Breast epithelium (tissue), 3 donors: ENCODE measurements around the gene CHN2.

ENCODE experiments used
- CTCF ChIP-seq, 3 donors: fragments of 450-650 bp; IDR thresholded peaks; one replicate each; pipeline ENCODE4 v1.5.1; 2016 to 2017; ENCODE audit warnings: antibody characterized with exemption in 3 of 3, mild to moderate bottlenecking in 3 of 3, moderate library complexity in 3 of 3
- POLR2A ChIP-seq: fragments of 450-650 bp; IDR thresholded peaks from one replicate; pipeline ENCODE4 v1.6.1; 2016; ENCODE audit warnings: antibody characterized with exemption, mild to moderate bottlenecking, moderate library complexity

GRCh38 chr7:29271319-29271658, 76.7 kb downstream of the CHN2 start:
- TF ChIP-seq CTCF (IDR thresholded peaks at IDR 0.05), result no peak
- no peak for TF ChIP-seq POLR2A
